ENCODE data around the gene CLASP2. TPM values are rescaled to one million over a fixed set of nuclear protein-coding genes. Genes with fewer than 3 reads are reported as not detected.

Gene CLASP2
- total RNA-seq, 1 experiment from 2014 or later, result 45.3 TPM

DNA sequence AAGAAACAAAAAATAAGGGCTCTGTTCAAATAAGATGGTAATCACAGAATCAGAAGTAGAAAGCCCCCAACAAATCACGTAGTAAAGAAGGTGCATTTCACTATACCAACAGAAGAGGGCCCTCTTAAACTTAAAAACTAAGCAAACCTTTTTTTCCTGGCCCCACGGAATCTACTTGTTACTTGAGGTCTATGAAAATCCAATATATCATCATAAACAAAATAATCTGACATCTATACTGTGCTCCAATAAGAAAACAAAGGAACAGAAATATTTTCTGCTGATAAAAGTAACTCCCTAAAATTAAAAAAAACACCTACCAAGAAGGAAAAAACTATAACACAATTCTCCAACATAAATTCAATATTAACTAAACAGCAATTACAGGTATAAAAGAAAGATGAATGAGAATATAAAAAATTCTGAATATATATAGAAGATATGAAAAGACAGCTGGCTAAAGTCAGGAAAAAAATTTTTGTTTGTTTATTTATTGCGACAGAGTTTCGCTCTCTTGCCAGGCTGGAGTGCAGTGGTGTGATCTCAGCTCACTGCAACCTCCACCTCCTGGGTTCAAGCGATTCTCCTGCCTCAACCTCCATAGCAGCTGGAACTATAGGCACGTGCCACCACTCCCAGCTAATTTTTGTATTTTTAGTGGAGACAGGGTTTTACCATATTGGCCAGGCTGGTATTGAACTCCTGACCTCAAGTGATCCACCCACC, 81.8 kb downstream of the CLASP2 start:
- DNase-seq (ENCODE audit: low read depth), result peak; percentile 59

DNA sequence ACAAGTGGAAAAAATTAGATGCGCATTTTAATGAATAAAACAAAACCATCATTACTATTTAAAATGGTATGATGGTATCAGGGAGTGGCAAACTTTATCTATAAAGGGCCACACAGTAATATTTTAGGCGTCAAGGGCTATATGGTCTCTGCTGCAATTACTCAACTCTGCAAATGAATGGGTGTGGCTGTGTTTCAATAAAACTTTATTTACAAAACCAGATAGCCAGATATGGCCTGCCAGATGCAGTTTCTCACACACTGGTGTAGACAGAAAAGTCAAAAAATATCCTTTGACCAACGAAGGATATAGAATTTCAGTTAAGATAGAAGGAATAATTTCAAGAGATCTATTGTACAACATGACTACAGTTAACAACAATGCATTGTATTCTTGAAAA, 83.8 kb downstream of the CLASP2 start:
- DNase-seq (ENCODE audit: low read depth), result no peak

DNA sequence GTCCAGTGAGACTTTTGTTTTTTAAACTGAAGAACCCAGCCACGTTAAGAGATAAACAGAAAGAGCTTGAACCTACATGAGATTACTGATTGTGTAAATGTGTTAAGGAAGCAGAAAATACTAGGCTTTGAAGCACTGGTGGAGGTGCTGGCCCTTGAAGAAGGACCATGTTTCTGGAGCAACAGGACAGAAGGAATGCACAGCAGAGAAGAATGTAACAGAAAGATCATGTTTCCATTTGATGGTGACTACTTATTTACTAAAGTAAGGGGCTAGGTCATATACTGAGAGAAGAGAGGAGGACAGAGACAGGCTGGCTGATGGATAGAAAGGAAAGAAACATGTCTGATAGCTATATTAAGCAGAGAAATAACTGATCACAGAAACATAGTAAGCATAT, 88.8 kb downstream of the CLASP2 start:
- no peak for DNase-seq (ENCODE audit: low read depth)

GRCh38 chr3:33624756-33625155, 93.3 kb downstream of the CLASP2 start:
- no peak for DNase-seq (ENCODE audit: low read depth)

DNA sequence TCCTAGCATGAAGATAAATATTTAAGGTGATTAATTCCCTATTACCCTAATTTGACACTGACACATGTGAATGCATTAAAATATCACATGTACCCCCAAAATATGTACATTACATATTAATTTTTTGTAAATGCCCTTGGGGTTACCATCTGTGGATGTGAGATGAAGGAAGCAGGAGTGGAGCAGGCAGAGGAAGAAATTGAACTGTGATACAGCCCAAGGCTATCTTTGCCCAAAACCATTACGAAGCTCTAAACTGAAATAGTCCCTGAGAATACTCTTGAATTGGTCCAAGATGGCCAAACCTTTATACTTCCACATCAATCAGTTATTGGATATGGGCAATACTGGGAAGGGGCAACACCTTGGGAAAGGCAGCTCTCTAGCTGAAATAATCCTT, 105.0 kb downstream of the CLASP2 start:
- no peak for DNase-seq (ENCODE audit: low read depth)

GRCh38 chr3:33612607-33613006, 105.4 kb downstream of the CLASP2 start:
- DNase-seq (ENCODE audit: low read depth), result no peak

GRCh38 chr3:33602829-33603228, 115.2 kb downstream of the CLASP2 start:
- no peak for DNase-seq (ENCODE audit: low read depth)

DNA sequence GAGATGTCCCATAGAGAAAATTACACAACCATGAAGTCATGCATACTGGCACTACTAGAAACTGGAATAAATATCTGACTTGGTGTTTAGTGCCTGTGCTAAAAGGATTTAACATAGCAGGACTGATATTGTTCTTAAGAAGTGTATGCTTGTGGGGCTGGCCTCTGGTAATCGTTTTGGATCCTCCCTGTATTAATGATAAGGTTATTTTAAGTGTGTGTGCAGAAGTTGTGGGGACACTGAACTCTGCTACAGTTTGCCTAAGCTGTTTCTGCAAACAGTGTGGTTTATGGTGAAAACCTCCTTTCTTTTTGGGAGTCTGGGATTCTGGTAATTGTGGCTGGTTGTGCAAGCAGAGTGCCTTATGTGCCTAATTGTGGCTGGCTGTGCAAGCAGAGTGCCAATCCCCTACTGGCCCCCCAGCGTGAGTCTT, 120.8 kb downstream of the CLASP2 start:
- no peak for DNase-seq (ENCODE audit: low read depth)

DNA sequence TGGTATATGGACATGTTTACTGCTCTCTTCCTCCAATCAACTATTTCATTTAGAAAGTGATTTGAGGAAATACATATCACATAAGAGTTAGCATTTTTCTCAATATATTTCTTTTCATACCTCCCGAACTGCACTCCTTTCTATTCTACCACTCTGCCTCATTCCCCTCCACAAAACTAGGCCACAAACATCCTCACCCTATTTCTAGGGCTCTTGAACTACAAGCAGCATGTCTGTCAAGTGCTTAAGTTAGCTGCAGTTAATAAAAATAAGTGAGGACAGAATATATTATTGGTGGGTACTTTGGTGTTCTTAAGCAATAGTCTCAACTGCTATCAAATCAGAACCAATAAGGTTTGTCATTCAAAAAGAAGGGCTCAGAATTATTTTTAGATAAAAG, 125.1 kb downstream of the CLASP2 start:
- DNase-seq (ENCODE audit: low read depth), result no peak

- no peak for DNase-seq (ENCODE audit: low read depth)
These were observed 127.5 kb downstream of the CLASP2 start for GRCh38 chr3:33590541-33590940.

DNA sequence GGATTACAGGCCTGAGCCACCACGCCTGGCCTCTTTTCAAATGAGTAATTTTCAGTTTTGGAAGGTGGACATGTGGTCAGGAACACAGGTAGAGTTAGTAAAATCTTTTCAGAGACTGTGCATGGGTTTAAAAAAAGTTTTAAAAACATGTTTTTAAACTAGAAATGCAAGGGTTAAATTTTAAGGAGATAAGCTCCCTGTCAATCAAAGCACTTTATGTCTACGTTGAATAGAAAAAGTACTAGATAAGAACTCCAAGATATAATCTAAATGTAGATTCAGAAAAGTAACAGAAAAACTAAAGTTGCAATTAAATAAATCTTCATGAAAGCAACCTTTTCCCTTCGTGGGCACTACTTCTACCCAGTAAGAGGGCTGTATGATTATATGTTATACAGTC, 131.7 kb downstream of the CLASP2 start:
- no peak for DNase-seq (ENCODE audit: low read depth)

GRCh38 chr3:33582234-33582633, 135.8 kb downstream of the CLASP2 start:
- DNase-seq (ENCODE audit: low read depth), result no peak

DNA sequence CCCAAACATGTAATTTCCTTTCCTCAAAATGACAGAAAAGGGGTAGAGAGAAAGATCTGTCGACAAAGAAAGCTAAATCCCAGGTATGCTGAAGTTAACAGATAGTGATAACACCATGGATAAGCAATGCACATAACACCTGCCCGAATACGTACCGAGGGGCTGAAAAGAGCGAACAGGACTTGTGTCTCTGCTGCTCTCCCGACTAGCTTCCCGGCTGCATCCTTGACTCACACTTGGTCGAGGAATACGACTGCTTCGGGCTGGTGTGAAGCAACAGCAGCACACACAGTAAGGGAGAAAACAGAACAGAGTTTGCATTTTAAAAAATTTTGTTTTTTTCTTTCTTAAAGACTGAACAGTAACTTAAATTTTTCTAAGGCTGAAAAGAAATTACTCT, 136.4 kb downstream of the CLASP2 start:
- DNase-seq (ENCODE audit: low read depth), result no peak

DNA sequence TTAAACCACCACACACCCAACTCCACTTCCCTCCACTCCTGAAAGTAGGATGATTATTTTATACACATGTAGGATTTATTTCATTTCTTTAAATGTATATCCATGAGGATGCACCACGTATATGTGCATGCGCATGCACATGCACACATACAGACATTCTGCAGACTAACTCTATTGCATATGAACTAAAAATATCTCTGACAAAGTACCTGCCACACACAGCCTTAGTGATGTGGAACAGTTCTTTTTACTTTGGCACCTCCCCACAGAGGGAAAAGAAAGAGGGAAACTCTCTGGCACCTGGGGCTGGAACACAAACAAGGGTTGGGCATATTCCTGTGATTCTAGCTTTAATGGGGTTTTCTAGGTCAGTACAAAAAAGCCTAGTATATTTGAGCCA, 138.2 kb downstream of the CLASP2 start:
- DNase-seq (ENCODE audit: low read depth), result no peak

DNA sequence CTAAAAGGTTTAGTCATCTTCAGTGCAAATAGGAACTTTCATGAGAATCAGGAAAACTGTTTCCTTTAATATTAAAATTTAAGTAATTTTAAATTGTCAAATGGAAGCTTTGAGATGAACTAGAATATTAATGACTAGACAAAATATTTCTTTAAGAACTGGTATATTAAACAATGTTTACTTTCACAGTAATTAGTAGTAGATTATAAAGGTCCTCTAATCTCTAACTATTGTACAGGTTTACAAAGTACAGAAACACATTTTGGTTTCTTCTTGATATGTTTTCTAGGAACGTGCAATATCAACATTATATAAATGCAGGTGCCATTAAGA, 138.9 kb downstream of the CLASP2 start:
- DNase-seq (ENCODE audit: low read depth), result no peak

DNA sequence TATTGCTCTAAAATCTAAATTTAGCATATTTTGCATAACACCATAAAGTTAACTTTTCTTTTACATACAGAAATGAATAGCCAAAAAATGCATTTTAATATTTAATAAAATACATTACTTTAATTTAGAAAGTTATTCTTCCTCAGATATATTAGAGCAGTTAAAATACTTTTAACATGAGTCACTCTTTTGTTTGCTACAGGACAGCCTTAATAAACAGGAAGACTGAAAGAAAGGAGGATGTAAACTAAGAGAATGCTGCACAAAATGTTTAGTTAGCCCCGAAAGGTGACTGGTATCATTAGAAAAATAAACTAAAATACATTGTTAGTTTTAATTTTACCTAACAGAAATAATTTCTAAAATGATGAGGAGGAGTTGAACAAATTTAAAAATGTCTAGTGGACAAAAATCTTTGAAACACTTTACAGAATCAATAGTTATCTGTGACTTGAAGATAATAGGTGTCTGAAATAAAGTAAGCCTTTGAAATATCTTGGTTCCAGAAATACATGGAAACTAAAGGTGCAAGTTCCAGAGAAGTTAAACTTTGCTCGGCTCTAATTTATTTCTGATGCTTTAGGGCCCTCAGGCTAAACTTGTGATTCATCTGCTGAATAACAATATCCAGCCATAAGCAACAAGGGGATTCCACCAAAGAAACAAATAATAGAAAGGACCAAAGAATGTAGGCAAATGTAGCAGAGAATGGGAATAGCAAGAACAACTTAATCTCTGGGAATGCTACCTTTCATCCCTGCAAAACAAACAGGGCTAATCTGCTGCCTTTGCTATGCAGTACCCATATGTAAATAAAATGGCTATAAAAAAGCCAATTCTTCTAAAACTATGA, 139.5 kb downstream of the CLASP2 start:
- DNase-seq (ENCODE audit: low read depth), result peak; percentile 76

GRCh38 chr3:33577588-33577987, 140.5 kb downstream of the CLASP2 start:
- no peak for DNase-seq (ENCODE audit: low read depth)

- DNase-seq (ENCODE audit: low read depth), result no peak
These were observed 140.9 kb downstream of the CLASP2 start for GRCh38 chr3:33577173-33577572.

- DNase-seq (ENCODE audit: low read depth), result no peak
These were observed 142.7 kb downstream of the CLASP2 start for GRCh38 chr3:33575311-33575710.

- no peak for DNase-seq (ENCODE audit: low read depth)
These were observed 160.2 kb downstream of the CLASP2 start for GRCh38 chr3:33557829-33558228.

GRCh38 chr3:33557279-33557678, 160.8 kb downstream of the CLASP2 start:
- DNase-seq (ENCODE audit: low read depth), result no peak

GRCh38 chr3:33547101-33547500, 171.0 kb downstream of the CLASP2 start:
- no peak for DNase-seq (ENCODE audit: low read depth)

GRCh38 chr3:33544126-33544525, 173.9 kb downstream of the CLASP2 start:
- DNase-seq (ENCODE audit: low read depth), result no peak

All from RPMI7951 (cell line).